Measurements from ENCODE around the gene SMYD3. TPM values are rescaled to one million over a fixed set of nuclear protein-coding genes. Genes with fewer than 3 reads are reported as not detected.
A peak's percentile ranks its signal among the peaks of the same experiment; 100 is the strongest.

Gene SMYD3
- total RNA-seq, 1 experiment from 2014 or later = 25.5 TPM

DNA sequence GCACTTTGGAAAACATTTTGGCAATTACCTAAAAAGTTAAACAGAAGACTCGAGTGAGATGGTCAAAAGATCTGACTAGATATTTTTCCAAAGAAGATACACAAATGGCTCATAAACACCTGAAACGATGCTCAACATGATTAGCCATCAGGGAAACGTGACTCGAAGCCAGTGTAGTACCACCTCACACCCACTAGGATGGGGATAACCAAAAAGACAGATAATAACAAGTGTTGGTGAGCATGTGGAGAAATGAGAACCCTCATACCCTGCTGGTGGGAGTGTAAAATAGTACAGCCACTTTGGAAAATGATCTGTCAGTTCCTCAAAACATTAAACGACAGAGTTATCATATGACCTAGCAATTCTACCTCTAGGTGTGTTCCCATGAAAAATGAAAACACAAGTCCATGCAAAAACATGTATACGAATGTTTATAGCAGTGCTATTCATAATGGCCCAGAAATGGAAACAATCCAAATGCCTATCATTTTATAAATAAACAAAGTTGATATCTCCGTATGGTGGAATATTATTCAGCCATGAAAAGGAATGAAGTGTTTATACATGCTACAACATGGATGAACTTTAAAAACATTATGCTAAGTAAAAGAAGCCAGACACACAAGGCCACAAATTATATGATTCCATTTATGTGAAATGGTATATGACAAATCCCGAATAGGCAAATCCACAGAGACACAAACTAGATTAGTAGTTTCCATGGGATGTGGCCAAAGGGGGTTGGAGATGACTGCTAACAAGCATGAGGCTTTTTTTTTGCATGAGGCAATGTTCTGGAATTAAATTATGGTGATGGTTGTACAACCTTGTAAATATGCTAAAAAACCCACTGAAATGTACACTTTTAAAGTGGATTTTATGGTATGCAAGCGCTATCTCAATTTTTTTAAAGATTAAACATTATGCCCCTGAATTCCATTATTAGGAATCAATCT lies 727.0 kb downstream of the SMYD3 start:
- Mint-ChIP-seq H3K4me1 (peaks cover 10 to 19% of the 10 kb centered on the region in 2 experiments), H3K27me3 (ENCODE audit: low read depth) (no peaks in the 10 kb centered on the region), H3K4me3 (no peak overlapping the region), H3K9me3 (peaks cover 2 to 3% of the 10 kb centered on the region in 2 experiments; a peak in 2 of 5 replicates), H3K27ac (no peak overlapping the region), H3K36me3 (ENCODE audit: insufficient read depth in 1 of 3, low read depth in 3 of 3) (no peaks in the 10 kb centered on the region; a peak in 2 of 7 replicates)
- Histone ChIP-seq H4K5ac (ENCODE audit: insufficient read length, low read depth, low read length) (no peak overlapping the region), H3K27me3 (ENCODE audit: insufficient read depth, low read length) (no peaks in the 10 kb centered on the region), H2BK12ac (ENCODE audit: insufficient read length, low read depth, low read length) (no peak overlapping the region), H3K79me1 (ENCODE audit: insufficient read depth, low read depth, low read length, poor library complexity, severe bottlenecking) (no peaks in the 10 kb centered on the region), H3K27ac (ENCODE audit: insufficient read length, low read depth, low read length) (no peak overlapping the region), H3K9me3 (ENCODE audit: control insufficient read depth, low read depth, low read length) (no peaks in the 10 kb centered on the region), H3K56ac (ENCODE audit: insufficient read length, low read depth, low read length) (no peak overlapping the region), H3K23me2 (ENCODE audit: insufficient read length, low read depth, low read length, poor library complexity, severe bottlenecking) (no peaks in the 10 kb centered on the region), H3T11ph (ENCODE audit: low read length) (no peak overlapping the region), H2AFZ (ENCODE audit: low read length) (no peak overlapping the region), H2BK20ac (ENCODE audit: low read depth, low read length, poor library complexity, severe bottlenecking) (no peak overlapping the region), H2BK5ac (ENCODE audit: insufficient read length, low read length) (no peak overlapping the region), H3K4me1 (ENCODE audit: insufficient read depth, low read length) (no peaks in the 10 kb centered on the region; the same call in 1 of the 2 replicates), H2BK120ac (ENCODE audit: low read depth, low read length, poor library complexity, severe bottlenecking) (no peak overlapping the region), H3K79me2 (ENCODE audit: insufficient read depth, low read length) (no peaks in the 10 kb centered on the region), H4K20me1 (ENCODE audit: control insufficient read depth, insufficient read depth, insufficient read length) (no peaks in the 10 kb centered on the region), H2BK15ac (ENCODE audit: low read depth, low read length) (no peak overlapping the region), H3K18ac (ENCODE audit: insufficient read length, low read depth, low read length) (no peak overlapping the region), H3K4ac (ENCODE audit: low read depth, low read length) (no peak overlapping the region), H3K9ac (ENCODE audit: extremely low read depth, insufficient read length, low read length) (no peak overlapping the region), H4K8ac (replicated peaks; ENCODE audit: insufficient read length, low read depth, low read length) (no peak overlapping the region), H3K14ac (ENCODE audit: insufficient read depth, low read length) (no peak overlapping the region), H4K91ac (ENCODE audit: insufficient read length, low read depth, low read length) (no peak overlapping the region), H3K4me2 (ENCODE audit: insufficient read depth, insufficient read length, low read length) (no peak overlapping the region), H3K23ac (ENCODE audit: insufficient read length, low read depth, low read length) (no peak overlapping the region), H2AK5ac (ENCODE audit: insufficient read length, low read length) (no peak overlapping the region)
- WGBS (ENCODE audit: extremely low coverage, insufficient read length, low lambda C conversion rate) = no CpG with 5 or more reads among the region's 9 CpGs
- TF ChIP-seq, protein P1, sequence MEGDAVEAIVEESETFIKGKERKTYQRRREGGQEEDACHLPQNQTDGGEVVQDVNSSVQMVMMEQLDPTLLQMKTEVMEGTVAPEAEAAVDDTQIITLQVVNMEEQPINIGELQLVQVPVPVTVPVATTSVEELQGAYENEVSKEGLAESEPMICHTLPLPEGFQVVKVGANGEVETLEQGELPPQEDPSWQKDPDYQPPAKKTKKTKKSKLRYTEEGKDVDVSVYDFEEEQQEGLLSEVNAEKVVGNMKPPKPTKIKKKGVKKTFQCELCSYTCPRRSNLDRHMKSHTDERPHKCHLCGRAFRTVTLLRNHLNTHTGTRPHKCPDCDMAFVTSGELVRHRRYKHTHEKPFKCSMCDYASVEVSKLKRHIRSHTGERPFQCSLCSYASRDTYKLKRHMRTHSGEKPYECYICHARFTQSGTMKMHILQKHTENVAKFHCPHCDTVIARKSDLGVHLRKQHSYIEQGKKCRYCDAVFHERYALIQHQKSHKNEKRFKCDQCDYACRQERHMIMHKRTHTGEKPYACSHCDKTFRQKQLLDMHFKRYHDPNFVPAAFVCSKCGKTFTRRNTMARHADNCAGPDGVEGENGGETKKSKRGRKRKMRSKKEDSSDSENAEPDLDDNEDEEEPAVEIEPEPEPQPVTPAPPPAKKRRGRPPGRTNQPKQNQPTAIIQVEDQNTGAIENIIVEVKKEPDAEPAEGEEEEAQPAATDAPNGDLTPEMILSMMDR (conservative IDR thresholded peaks at IDR 0.05) = peak; percentile 51
- no peak for DNase-seq

All from H9 (cell line).